HG03066 (cell line): ENCODE measurements around the gene SLC12A8.

Experiments used
- ATAC-seq: cut with Tn5 transposase; IDR thresholded peaks from one replicate; pipeline ENCODE4 v1.9.1; 2021; ENCODE audit warnings: low read depth; ENCODE audit not compliant: unreplicated experiment

The SLC12A8 gene

DNA sequence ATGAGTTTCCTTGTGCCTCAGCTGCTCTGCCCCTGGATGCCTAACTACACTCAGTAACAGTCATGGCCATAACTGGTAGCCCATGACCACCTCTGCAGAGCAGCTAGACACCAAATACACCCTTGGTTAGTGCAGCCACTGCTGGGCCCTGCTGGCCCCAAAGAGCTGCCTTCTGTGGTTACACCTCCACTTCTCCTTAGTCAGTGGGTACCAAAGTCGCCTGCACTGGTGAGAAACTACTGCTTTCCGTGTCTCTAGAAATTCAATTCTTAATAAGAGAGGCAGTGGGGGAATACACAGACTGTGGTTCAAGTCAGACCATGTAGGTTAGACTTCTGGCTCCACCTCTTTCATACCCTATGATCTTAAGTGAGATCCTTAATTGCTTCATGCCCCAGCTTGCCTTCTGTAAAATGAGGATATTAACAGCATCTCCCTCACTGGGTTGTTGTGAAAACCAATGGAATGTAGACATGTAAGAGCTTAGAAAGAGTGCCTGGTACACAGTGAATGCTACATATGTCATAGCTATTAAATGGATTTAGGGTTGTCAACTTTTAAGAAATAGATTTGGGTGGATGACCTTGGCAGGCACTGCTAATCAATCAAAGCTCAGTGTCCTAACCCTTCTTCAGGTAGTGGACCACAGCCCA lies 174.9 kb downstream of the SLC12A8 start:
- no peak for ATAC-seq

GRCh38 chr3:125035217-125035616 lies 177.3 kb downstream of the SLC12A8 start:
- ATAC-seq, result no peak

DNA sequence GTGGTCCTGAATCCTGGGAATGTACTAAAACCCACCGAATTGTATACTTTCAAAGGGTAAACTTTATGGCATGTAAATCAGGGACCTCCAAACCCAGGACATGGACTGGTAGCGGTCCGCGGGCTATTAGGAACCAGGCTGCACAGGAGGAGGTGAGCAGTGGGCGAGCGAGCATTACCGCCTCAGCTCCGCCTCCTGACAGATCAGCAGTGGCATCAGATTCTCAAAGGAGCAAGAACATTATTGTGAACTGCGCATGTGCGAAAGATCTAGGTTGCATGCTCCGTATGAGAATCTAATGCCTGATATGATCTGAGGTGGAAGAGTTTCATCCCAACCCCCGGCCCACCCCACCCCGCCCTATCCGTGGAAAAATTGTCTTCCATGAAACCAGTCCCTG lies 178.9 kb downstream of the SLC12A8 start:
- no peak for ATAC-seq

- no peak for ATAC-seq
Measured at GRCh38 chr3:125033135-125033534, 179.4 kb downstream of the SLC12A8 start.

GRCh38 chr3:125032683-125033082 lies 179.9 kb downstream of the SLC12A8 start:
- ATAC-seq, result no peak
